ENCODE data around the gene OMP.

DNA sequence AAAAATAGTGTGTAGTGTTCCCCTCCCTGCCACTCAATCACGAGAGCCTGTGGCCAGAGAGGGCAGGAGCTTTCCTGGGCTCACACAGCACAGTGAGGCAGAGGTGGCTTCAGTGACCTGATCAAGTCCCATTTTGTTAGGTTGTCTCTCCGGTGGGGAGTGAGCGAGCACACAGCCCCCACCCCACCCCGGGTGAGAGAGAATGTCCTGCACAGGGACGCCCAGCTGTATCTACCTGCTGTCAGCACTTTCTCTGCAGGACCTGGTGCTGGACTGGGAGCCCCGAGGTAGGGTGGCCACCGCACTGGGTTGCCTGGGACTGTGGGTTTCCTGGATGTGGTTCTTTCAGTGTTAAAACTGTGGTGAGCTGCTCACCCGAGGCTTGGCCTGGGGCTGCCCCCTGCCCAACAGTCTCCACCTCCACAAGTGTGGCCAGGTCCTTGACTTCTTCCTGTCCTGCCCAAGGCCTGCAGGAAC is 29.8 kb upstream of the OMP start:
- no peak for TF ChIP-seq CTCF (IDR thresholded peaks at IDR 0.05)
- TF ChIP-seq POLR2AphosphoS5 (IDR thresholded peaks at IDR 0.05) = no peak
